HG02885 (cell line): ENCODE results near the gene SORCS2.

Experiments used
- ATAC-seq: cut with Tn5 transposase; IDR thresholded peaks from one replicate; pipeline ENCODE4 v1.9.1; 2021; ENCODE audit warnings: mild to moderate bottlenecking; ENCODE audit not compliant: unreplicated experiment, poor library complexity

Gene SORCS2

DNA sequence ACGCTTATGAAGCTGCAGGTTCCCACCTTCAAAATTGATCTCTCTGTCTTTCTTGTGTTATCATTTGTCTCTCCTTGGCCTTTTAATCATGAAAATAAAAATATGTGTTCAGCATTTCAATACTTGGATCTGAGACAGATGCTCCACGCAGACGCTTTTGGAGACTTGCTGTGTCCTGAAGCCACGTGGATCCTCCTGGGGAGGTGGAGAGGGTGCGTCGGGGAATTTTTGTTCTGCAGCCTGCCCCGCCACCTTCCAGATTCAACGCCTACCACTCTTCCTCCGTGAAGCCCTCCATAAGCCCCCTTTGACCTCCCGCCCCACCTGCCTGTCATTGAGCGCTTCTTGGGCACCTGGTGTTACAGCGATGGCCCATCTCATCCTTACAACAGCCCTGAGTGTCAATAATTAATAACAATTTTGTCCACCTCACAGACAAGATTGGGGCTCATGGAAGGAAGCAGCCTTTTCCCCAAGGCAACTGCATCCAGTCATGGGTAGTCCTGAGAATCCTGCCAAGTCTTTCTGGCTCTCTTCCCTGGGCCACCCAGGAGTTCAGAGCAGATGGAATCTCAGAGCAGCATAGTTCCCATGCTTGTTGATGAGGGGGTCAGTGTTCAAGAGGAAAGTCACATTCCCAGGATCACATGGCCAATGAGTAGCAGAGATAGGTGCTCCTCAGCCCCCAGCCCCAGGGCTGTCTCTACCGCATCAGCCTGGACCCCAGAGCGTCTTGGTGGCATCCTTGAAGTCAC lies 415.0 kb downstream of the SORCS2 start:
- ATAC-seq = no peak

DNA sequence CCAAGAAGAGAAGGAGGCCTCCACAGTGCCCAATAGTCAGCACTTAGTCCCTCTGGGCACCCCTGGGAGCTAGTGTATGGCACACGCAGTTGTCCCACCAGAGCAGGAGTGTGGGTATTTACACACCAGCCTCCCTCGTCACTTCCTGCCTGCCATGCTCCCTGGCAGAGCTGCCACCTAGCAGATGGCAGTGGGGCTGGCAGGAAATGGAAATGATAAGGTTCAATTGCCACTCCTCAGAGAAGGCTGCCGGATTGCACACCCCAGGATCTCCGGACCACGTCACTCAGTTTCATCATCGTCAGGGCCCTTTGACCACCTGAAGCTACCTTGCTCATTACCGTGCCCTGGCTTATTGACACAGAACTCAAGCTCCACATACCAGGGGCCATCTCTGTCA lies 415.7 kb downstream of the SORCS2 start:
- no peak for ATAC-seq

DNA sequence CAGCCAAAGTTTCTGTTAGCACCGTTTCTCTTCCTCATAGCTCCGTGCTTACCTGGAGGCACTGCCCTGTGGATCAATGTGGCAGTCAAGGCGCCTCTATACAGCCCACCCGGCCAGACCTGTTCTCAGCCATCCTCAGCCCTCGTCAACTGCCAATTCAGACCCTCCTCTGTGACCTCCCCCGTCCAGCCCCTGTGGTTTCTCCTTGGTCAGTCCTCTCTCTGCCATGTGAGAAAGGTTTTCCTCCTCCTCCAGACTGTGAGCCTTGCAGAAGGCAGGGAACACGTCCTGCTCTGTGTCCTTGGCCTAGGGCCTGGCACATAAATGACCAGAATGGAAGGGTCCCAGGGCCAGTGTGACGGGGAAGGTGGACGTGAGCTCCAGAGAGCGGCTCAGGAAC lies 417.0 kb downstream of the SORCS2 start:
- no peak for ATAC-seq

DNA sequence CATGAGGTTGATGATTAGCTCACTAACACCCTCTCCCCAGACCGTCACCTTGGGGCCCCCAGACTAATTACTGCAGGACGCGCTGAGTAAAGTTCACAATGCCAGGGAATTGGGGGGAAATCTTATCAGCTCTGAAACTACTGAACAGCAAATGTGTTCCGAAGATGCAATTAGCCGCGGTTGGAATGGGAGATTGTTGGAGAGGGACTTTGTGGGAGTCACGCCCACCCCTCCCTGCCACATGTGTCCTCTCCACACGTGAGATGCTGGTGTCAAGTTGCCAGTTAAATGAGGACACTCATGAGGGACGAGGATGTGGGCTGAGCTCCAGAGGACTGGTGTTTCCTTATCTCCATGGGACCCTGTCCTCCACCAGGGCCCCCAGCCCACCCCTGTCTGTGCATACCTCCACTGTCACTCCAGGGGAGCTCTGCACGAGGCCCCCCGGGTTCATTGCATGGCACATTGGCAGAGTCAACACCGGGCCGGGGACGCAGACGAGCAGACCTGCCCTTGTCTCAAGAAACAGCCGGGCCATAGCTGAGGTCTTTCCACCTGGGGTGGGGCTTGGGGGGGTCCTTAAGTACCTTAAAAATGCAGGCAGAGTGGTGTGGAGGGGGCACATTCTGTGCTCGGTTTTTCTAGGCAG lies 417.8 kb downstream of the SORCS2 start:
- ATAC-seq = no peak

DNA sequence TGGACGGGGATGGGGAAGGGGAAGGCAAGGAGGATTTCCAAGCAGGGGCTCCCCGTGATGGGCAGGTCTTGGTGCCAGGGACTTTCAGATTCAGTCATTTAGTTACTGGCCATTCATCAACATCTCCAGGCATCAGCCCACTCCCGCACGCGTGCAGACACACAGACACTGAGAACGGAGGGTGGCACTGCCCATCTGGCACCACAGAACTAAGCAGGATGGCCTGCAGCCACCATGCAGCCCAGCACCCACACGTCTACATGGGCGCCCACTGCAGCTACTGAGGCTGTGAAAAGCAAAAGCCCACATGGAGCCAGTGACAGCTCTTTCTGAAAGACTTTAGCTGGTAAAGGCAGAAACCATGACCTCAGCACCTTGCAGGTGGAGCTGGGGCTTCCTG lies 418.5 kb downstream of the SORCS2 start:
- no peak for ATAC-seq

DNA sequence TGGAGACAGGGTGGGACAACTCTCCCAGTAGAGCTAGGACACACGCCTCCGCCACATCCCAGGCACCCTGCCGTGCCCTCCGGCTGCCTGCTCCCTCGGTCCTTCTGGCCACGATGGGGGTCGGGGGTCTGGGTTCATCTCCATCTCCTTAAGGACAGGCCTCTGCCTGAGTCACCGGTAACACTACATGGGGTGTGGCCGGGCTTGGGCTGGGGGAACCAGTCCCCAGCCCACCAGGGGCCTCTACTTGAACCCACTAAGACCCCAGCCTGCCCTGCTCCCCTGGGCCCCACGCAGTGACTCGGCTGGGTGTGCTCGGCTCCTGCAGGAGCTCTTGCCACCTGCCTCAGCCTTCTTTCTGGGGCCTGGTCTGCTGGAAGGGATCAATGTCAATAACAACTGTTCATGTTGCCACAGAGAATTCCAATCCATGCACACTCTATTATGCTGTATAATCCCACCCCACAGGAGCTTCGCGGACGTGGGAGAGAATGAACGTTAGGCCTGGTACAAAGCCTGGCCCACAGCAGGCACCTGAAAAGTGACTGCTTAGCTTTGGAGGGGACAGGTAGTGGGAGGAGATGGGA lies 420.1 kb downstream of the SORCS2 start:
- ATAC-seq = no peak

DNA sequence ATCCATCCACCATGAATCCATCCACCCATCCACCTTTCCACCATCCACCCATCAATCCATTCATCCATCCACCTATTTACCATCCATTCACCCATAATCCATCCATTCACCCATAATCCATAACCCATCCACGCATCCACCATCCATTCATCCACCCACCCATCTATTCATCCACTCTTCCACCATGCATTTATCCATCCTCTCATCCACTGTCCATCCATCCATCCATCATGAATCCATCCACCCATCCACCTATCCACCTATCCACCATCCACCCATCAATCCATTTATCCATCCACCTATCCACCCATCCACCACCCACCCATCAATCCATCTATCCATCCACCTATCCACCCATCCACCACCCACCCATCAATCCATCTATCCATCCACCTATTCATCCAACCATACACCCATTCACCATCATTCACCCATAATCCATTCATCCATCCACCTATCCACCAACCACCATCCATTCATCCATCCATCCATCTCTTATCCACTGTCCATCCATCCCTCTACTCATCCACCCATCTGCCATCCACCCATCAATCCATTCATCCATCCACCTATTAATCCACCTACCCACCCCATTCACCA lies 422.1 kb downstream of the SORCS2 start:
- ATAC-seq = no peak

DNA sequence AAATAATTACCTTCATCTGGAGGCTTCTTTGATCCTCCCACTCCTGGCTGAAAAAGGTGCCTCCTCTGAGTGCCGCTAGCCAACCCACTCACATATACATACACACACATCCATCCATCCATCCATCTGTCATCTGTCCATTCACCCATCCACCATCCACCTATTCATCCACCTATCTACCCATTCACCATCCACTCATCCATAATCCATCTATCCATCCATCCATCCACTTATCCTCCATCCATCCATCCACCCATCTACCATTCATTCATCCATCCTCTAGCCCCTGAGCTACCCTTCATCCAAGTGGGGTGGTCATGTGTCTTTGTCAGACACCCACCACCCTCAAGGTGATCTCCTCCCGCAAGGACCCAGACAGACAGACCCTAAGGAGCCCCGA lies 423.9 kb downstream of the SORCS2 start:
- no peak for ATAC-seq

DNA sequence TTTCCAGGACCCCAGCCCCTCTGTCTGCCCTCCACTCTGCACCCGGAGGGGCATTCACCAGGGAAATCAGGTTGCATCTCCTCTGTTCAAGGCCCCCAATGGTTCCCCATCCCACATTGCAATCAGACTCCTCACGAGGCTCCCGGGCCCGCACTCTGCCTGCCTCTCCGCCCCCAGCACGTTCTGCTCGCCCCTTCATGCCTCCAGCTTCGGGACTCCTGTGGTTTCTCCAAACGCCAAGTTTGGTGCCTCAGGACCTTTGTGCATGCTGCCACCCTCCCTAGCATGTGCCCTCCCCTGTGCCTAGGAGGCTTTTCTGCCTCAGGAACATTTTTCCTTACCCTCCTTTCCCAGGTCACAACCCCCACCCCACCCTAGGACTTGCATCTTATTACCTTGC lies 426.0 kb downstream of the SORCS2 start:
- ATAC-seq = no peak

DNA sequence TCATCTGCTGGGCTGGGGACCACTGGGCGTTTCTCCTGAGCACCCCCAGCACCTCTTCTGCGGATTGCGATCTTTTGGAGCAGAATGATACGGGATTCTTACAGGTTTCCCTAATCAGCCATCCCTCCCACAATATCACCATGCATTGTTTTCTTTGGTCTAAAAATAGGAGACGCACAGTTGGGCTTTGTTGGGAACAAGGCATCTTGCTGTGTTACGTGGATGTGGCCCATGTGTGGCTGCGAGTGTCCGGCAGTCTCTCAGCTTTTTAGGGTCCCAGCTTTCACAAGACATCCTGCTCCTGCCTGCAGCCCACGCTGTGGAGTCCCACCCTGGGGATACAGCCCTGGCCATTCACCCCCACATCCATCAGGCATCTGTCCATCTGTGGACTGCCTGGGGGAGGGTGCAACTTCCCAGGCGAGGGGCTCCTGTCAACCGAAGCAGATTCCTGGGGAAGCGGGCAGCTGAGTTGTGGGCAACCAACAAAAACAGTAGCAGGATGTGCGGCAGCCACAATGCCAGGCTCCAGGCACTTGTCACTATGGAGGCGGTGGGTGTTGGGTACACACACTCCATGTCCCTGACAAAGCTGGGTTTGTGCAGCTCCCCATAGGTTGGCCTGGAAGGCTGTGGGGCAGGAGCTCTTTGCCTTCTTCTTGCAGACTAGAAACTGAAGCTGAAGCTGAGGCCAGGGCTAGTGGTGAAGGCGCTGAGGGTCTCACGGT lies 427.9 kb downstream of the SORCS2 start:
- no peak for ATAC-seq

DNA sequence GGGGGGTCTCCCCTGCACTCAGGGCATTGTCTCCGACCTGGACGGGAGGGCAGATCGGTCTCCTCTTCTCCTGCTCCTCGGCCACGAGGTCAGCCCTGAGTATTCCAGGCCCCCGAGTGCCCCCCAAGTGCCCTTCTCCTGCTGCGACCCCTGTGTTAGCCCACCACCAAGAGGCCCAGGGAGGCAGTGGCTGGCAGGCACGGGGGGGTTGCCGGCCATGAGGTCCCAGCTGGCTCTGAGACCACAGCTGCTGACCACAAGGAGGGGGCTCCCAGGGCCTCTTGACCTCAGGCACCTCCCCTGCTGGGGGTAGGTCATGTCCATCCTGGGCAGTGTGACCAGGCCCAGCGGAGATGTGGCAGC lies 428.5 kb downstream of the SORCS2 start:
- no peak for ATAC-seq

DNA sequence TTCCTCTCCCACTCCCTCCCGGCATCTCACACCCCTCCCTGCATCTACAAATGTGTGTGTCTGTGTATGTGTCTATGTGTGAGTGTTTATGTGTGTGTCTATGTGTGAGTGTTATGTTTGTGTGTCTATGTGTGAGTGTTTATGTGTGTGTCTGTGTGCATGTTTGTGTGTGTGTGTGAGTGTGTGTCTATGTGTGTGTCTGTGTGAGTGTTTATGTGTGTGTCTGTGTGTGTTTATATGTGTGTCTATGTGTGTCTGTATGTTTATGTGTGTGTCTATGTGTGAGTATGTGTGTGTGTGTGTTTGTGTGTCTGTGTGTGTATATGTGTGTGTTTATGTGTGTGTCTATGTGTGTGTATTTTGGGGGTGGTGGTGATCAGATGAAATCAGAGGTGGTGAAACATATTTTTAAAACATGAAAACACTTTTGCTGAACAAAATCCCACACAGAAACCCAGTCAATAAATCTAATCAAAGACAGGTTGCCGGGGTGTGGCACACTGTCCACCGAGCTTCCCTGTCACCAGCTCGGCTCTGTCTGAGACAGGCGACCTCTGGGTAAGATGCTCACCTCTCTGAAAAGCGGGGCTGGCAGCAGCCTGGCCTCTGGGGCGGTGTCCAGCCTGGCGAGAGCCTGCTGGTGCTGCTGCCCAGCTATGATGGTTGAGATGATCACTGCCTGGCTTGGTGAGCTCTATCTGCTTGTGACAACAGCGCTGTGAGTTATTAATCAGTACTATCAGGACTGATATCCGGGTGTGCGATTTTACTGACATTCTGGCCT lies 429.1 kb downstream of the SORCS2 start:
- no peak for ATAC-seq

DNA sequence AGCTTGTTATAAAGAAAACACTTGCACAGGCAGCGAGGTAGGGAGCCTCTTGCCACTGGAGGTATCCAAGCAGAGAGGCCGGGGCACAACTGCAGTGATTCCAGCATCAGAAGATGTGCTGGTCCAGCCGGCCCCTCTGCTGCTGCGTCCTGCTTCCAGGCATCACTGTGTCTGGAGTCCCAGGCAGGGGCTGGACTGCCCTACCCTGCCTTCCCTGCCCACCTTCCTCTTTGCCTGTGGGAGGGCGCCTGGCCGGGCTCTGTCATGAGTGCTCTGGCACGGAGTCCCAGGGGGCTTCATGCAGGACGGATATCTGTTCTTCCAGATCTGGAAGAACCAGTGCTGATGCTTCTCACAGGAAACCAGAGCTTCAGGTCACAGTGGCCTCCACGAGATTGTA lies 430.0 kb downstream of the SORCS2 start:
- no peak for ATAC-seq

DNA sequence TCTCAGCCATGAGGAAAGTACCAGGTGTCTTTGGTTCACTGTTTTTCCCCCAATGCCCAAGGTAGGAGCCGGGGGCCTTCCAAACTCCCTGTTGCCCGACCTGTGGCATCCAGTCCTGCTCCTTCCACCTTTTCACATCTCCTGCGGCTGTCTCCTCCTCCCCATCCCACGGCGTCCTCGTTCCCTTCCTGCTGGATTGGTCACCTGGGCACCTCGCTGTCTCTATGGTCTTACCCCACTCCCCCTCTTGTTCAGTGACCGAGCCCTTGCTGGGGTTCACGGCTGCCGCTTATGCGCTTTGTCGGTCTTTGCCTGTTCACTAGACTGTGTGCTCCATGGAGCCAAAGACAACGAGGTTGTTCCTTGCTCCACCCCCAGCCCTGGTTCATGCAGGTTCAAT lies 431.1 kb downstream of the SORCS2 start:
- ATAC-seq = no peak

DNA sequence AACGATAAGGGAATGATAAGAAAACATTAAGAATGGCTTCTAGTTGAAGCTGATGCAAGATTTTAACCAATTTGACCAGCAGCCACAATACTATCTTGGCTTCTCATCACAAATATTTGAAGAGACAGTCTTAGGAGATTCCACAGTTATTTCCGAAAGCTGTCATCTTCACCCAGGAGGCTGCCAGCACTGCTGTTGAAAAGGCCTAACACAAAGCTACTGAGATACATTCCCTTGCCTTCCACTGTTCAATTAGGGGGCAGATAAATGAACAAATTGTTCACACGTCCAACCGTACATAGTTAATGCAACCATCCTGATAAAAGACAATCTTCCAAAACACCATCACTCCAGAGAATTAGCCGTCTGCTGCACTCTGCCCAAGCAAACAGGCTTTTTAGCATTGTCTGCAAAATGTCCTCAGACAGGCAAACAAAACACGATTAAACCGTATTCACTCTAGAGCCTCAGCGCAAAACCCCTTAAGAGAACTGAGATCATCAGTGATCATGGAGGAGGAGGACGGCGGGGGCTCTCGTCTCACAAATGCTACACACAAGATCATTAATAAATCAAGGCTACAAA lies 432.1 kb downstream of the SORCS2 start:
- no peak for ATAC-seq

DNA sequence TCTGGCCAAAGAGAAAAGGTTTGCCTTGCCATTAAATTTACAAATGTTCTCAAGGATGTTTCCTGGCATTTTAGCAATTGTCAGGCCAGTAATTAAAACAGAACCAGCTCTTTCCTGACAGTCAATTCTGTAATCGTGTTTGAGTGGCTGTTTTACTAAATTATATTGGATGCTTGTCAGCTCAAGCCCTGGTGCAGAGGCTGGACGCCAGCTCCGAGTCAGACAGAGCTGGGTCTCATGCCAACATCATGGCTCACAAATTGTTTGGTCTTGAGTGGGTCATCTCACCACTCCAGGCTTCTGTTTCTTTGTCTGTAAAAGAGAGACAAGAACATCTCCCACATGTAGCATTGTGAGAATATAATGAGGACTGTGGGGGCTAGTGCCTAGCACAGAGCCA lies 432.7 kb downstream of the SORCS2 start:
- ATAC-seq = no peak

DNA sequence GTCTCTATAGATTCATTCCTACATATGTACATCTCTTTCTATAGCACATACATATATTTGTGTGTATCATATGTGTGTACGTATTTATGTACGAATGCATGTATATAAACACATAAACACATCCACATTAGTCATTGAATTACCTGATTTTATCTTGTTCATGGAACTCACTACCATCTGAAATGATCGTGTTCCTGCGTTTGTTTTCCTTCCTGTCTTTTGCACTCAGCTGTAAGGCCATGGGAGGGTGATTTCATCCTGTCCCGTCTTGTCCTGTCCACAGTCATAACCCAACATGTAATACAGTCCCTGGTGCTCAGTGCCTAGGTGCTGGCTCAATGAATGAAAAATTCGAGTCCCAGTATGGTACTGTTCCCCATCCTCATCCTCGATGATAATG lies 434.2 kb downstream of the SORCS2 start:
- no peak for ATAC-seq

DNA sequence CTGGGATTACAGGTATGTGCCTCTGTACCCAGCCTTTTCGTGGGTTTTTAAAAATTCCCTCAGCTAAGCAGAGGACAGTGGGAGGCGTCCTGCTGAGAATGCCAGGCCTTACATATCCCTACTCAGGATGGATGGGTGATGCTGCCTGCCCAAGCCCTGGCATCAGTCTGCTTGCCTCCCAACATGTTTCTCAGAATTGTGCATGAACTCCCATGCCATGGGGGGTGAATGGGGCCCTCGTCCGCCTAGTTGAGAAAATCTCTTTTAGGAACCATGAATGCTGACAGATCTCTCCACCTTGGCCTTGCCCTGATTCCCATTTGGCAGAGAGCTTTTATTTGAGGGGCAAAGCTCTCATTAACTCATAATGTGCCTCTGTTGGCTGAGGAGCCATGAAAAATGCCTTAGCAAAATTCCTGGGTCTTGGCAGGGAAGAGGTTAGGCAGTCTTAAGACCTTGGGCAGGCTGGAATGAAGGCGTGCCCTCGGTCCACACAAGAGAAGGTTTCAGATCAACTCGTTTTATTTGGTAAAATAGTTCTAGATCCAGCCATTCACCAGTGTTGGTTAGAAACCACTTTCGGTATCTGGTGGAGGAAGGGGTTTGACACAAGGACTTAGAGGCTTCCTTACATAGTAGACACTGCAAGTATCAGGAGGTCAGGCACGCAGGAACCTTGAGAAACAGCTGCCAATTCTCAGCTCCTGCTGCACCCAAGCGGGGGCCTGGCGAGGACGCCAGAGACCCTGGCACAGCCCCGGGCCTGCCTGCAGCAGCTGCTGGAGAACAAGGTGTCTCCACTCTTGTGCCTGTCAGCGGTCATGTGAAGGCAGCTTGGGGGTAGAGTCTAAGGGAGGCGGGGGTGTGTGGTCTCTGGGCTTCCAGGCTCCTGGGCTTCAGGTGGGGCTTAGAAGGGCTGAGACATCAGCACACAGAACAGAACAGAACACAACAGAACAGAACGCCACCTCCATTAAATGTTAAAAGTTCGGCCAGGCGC lies 435.2 kb downstream of the SORCS2 start:
- ATAC-seq = no peak

DNA sequence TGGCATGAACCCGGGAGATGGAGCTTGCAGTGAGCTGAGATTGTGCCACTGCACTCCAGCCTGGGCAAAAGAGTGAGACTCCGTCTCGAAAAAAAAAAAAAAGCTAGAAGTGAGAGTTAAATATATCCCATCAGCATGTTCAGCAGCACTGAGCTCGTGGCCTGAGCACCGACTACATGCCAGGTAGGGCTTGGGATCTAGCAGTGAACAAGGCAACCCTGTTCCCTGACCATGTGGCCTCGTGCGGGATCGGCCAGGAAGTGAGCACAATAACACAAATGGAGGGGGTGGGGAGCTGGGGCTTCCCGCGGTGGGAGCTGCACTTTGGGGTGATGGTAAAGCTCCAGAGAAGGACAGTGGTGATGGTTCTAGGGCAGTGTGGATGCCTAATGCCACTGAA lies 436.1 kb downstream of the SORCS2 start:
- no peak for ATAC-seq
